ENCODE data around the gene CHKB.

DNA sequence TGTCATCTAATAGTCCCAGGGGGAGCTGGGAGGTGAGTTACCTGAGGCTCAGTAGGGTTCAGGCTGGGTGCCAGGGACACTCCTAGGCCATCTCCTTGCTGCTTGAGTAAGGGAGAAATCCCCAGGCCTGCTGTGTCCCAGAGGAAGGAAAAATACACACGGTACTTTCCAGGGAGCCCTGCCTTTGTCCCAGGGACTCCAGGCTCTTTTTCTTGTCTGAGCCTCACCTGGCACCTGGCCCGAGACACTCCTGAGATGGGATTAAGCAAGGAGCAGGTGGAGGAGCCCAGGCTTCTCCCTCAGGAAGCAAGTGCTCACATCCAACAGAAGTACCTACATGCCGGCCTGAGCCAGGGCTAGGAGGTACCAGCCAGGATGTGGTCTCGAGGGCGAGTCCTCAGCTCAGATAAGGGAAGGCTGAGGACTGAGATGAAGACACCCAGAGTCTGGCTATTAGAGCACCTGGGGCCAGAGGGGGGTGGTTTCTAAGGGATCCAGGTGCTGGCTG, 37.8 kb downstream of the CHKB start:
- TF ChIP-seq, protein P1, sequence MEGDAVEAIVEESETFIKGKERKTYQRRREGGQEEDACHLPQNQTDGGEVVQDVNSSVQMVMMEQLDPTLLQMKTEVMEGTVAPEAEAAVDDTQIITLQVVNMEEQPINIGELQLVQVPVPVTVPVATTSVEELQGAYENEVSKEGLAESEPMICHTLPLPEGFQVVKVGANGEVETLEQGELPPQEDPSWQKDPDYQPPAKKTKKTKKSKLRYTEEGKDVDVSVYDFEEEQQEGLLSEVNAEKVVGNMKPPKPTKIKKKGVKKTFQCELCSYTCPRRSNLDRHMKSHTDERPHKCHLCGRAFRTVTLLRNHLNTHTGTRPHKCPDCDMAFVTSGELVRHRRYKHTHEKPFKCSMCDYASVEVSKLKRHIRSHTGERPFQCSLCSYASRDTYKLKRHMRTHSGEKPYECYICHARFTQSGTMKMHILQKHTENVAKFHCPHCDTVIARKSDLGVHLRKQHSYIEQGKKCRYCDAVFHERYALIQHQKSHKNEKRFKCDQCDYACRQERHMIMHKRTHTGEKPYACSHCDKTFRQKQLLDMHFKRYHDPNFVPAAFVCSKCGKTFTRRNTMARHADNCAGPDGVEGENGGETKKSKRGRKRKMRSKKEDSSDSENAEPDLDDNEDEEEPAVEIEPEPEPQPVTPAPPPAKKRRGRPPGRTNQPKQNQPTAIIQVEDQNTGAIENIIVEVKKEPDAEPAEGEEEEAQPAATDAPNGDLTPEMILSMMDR (IDR thresholded peaks at IDR 0.05) = no peak
- TF ChIP-seq POLR2A (IDR thresholded peaks at IDR 0.05) (no peak), EP300 (IDR thresholded peaks at IDR 0.05; ENCODE audit: low read depth) (no peak)

Measured in transverse colon (tissue), 3 donors.